T-helper 2 cell (primary cell): Measurements from ENCODE around the gene STIM2.
A peak's percentile ranks its signal among the peaks of the same experiment; 100 is the strongest.
"Not testable (repeated sequence)": the region's sequence is repeated elsewhere in the genome, so short reads cannot be mapped to it uniquely, and the experiment has no call there.

Source experiments
- DNase-seq, 5 experiments: peaks; one replicate each; pipeline versions ENCODE4 v3.0.0 to v3.0.0-alpha.2; 2012 to 2022

STIM2 gene

DNA sequence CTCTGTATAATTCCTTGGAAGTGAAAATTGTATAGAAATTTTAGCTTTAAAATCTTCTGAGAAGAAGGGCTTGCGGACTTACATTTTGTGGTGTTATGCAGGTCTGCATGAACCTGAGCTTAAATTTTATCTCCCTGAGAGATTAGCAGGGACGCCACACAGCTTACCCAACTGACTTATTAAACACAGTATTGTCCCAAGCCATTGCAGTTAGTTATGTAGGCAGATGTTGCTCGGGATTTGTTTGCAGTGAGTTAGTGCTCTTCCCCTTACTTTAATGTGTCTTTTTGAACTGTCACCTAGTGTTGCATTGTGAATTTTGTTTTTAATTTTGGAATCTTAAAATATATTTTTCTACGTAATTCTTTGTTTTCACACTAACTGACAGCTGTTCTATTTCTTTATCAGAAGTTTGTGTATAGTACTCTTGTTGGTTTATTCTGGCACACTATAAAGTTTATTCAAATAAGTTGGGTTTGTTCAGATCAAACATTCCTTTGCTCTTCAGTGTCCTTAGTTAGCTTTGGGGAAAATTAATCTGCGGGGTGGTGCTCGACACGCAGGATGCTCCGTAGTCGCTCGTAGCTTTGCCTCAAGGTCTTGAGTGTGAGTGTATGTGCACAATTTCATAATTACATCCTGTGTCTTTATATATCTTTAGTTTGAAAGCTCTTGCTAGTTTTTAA is 145.4 kb downstream of the STIM2 start:
- no peak for DNase-seq

DNA sequence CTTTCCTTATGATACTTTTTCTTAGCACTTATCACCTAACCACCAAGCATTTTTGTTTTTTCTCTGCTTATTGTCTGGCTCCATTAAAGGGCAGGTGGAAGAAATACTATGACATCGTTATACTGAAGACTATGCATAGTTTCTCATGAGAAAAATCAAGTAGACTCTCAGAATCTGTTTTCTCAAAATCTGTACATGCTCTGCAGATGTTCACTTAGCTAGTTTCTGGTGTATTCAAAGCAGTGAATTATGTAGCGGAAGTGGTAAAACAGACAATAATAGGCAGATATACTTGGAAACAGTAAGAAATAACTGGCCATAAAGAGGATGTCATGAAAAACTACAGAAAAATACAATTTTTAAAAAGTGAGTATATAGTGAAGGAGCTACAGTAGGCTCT is 146.0 kb downstream of the STIM2 start:
- DNase-seq = no peak

DNA sequence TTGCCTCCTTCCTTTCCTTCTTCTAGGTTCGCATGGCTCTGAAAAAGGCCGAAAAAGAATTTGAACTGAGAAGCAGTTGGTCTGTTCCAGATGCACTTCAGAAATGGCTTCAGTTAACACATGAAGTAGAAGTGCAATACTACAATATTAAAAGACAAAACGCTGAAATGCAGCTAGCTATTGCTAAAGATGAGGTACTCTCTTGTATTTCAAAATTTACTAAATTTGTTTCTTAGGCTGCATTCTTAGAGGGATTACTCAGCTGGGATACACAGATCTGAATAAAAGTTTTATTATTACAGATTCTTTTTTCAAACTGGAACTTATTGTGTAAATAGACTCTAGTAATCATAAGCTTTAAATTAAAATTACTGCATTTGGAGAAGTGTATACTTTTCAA is 146.9 kb downstream of the STIM2 start:
- DNase-seq = no peak

DNA sequence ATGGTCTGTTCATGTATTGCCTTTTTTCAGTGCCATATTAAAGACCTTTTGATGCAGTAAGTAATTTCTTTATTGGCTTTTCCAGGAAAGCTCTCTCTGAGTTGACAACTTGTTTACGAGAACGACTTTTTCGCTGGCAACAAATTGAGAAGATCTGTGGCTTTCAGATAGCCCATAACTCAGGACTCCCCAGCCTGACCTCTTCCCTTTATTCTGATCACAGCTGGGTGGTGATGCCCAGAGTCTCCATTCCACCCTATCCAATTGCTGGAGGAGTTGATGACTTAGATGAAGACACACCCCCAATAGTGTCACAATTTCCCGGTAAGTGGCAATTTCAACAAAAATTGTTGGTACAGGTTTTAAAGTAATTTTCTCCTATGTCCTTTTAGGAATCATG is 148.0 kb downstream of the STIM2 start:
- no peak for DNase-seq

DNA sequence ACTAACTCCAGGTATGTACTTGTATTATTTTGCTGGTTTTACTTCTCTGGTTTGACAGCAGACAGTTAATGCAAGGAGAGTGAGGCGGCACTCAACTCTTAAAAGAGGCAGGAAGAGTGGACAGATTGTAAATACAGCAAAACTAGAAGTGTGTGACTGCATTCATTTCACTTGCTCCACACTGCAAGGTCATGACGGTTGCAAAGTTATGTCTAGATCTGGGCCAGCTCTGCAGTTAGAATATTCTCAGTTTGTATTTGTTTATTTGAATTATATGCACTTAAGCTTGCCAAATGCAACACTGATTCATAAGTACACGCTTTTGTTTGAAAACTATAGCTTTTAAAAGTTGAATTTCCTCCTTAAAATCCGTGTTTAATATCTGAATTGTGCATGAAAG is 148.9 kb downstream of the STIM2 start:
- DNase-seq = no peak

DNA sequence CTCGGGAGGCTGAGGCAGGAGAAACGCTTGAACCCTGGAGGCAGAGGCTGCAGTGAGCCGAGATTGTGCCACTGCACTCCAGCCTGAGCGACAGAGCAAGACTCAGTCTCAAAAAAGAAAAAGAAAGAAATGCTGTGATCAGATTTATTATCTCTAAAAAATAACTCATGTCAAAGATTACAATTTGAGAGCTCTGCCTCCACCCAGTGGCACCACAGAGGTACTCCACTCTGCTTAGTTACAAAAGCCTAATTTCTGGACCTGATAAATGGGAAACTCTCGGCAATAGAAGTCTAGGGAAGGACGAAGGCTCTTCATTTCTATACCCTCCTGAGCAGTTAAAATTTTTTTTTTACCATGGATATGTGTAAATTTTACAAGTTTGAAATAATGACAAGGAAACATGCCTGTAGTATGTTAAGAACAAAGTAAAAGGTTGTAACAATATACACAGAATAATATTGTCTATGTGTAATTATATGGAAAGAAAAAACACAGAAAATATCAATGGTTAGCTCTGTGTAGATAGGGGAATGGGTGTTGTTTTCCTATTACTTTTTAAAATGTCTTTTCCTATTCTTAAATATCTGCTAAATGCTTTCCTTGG is 149.8 kb downstream of the STIM2 start:
- DNase-seq = peak in 4 of 5 experiments; percentile 39 to 65 (median 44)

DNA sequence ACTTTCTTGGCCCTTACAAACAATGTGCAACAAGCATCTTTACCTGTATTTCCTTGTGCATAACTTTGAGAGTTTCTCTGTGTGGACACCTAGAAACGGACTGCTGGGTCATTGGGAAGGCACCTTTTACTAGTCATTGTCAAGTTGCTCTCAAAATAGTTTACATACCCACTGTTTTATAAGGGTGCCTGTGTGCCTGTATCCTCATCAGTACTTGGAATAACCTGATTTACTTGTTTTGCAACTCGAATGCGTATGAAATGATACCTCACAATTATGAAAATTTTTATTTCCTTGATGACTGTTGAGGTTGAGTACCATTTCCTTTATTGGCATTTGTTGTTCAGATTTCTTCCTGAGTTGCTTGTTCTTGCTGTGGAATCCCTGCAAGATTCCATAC is 150.8 kb downstream of the STIM2 start:
- no peak for DNase-seq

DNA sequence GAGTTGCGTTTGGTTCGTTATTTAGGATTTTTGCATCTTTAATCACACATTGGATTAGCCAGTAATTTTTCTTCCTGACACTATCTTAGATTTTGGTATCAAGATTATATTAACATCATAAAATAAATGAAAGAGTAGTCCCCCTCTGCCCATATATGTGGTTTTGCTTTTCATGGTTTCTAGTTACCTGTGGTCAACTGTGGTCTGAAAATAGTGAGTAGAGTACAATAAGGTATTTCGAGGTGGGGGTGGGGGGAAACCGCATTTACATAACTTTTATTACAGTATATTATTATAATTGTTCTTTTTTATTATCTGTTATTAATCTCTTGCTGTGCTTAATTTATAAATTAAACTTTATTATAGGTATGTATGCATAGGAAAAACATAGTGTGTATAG is 152.4 kb downstream of the STIM2 start:
- no peak for DNase-seq

DNA sequence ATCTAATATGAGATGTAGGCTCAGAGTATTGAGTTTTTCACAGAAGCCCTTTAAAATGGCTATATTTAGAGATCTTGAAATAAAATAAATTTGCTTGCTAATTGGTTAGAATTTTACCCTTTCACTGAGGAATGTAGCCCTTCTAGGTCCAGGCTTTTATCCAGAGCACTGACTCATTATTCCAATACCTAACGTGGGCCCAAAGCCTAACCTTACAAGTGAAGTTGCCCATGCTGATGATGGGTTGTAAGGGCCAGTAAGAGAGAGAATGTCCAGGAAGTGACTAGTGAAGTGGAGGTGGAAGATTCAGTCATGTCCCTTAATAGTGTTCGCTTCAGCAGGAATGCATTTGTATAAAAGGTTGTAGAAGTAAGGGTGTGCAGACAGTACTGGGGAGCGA is 155.9 kb downstream of the STIM2 start:
- no peak for DNase-seq

DNA sequence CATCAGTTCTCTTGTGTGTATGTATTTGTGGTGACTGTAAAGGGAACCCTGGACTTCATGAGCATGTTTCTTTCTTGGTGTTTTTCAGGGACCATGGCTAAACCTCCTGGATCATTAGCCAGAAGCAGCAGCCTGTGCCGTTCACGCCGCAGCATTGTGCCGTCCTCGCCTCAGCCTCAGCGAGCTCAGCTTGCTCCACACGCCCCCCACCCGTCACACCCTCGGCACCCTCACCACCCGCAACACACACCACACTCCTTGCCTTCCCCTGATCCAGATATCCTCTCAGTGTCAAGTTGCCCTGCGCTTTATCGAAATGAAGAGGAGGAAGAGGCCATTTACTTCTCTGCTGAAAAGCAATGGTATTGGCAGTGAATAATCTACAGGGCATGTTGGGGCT is 157.0 kb downstream of the STIM2 start:
- DNase-seq = no peak

DNA sequence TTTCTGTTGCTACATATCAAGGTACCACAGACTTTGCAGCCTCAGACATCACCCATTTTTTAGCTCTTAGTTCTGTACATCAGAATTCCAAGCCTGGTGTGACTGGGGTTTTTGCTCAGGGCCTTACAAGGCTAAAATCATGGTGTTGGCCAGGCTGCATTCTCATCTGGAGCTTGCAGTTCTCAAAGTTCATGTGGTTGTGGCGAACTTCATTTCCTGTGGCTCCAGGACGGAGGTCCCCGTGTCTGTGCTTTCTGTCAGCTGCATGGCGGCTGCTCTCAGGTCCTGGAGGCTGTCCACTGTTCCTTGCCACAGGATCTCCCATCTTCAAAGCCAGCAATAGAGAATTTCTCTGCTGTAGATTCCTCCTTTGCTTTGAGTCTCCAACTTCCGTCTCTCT is 157.4 kb downstream of the STIM2 start:
- peak in 1 of 5 experiments; percentile 52 for DNase-seq

DNA sequence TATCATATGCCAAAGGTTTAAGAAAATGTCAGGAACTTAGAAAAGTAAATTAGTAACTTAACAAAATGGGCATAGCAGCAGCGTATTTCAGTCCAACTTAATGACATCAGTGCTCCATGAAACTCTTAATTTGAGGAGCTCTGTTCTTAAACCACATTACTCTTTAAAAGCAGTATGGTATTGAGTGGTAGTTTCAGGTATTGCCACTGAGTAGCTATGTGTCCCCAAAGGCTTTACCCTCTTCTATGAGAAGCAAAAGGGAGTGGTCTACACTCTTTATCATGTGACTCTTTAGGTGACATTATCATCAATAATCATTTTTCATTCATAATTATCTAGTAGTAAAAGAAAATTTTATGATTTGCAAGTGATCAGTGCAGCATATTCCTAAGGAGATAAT is 158.3 kb downstream of the STIM2 start:
- no peak for DNase-seq

DNA sequence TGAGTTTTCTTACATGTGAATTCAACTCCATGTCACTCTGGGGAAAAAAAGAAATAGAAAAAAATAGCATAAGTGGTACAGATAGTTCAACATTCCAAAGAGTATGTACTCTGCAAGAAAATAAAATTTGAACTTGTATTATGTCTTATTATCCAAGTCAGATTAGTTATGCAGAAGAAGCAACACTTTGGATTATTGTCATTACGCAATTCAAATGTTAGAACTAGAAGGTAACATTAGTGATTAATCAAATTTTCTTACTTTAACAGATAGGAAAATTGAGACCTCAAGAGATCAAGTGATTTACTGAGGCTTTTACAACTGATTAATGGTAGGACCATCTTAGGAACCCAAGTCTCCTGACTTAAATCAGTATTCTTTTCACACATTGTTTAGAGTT is 159.1 kb downstream of the STIM2 start:
- no peak for DNase-seq

DNA sequence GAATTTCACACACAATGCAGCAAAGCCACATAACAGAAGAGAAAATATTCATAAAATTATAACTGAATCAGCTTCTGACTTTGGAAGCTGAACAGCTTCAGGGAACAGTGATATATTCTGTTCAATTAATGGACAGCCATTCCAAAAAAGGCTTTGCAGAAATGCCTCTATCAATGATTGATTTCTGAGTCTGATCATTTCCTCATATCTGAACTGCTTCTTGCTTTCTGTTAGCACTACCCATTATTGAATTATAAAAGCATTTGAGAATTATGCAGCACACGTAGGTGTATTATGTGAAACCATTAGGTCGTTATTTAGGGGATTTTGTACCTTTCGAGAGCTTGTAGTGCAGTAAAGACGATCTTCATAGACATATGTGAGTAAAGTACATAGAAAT is 159.6 kb downstream of the STIM2 start:
- no peak for DNase-seq

DNA sequence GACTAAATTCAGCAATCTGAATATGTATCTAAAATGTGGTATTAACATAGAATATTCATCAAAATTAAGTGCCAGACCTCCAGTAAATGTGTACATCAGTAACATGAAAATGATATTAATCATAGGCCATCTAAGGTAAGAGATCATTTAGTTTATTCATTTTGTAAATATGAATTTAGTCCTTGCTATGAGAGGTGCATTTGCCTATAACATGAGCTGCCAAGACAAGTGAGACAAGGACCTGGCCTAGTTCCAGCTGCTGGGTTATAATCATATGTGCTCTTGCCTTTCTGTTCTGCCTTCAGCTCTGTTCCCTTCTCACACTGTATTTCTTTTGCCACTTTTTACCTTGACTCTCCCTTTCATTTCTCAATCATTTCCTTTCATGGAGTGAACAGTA is 160.0 kb downstream of the STIM2 start:
- no peak for DNase-seq

DNA sequence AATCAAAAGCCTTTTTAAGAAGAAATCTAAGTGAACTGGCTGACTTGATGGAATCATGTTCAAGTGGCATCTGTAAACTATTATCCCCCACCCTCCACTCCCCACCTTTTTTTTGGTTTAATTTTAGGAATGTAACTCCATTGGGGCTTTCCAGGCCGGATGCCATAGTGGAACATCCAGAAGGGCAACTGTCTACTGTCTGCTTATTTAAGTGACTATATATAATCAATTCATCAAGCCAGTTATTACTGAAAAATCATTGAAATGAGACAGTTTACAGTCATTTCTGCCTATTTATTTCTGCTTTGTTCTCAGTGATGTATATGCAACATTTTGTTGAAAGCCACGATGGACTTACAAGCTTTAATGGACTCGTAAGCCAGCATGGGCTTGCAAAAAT is 162.3 kb downstream of the STIM2 start:
- peak in 1 of 5 experiments; percentile 24 for DNase-seq

DNA sequence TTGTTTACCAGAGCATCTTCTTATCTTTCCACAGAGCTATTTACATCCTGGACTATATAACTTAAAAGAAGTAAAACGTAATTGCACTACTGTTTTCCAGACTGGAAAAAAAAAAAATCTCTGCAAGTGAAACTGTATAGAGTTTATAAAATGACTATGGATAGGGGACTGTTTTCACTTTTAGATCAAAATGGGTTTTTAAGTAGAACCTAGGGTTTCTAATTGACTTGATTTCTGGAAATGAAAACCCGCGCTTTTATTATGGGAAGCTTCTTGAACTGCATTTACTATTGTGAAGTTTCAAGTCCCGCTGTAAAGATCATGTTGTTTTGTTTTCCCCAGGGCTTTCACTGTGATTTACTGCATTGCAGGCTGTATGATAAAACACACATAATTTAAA is 162.7 kb downstream of the STIM2 start:
- no peak for DNase-seq

DNA sequence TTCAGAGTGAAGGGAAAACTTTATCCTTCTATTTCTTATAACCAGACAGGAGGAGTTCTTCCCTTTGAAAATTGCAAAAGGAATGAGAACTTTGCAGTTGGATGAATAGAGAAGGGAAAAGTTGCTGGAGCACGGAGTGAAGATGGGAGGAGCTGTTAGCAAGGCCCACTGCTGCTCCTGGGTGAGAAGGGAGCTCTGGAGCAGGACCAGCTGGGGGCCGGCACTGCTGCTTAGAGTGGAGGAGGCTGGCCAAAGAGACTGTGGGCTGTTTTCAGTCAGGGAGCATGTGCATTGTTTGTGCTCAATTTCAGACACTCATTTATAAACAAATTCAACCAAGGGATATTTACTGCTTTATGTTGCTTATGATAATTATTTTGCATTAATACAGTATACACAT is 164.2 kb downstream of the STIM2 start:
- DNase-seq = no peak

DNA sequence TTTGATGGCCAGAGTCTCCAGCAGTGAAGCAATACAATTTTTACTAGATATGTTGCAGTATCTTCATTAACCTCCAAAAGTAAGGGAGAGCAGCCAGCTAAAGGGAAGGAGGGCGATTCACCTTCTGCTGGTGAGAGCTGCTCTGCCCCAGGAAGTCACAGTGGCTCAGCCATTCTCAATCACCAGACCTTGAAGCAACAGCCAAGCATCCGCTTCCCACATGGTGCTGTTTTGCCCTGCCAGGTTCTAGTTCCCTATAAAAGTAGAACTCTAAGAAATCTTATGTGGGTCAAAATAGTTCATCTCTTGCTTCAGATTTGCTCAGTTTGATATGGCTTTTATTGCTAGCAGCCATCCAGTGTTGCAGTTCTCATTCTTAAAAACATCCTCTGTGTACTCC is 166.8 kb downstream of the STIM2 start:
- no peak for DNase-seq

DNA sequence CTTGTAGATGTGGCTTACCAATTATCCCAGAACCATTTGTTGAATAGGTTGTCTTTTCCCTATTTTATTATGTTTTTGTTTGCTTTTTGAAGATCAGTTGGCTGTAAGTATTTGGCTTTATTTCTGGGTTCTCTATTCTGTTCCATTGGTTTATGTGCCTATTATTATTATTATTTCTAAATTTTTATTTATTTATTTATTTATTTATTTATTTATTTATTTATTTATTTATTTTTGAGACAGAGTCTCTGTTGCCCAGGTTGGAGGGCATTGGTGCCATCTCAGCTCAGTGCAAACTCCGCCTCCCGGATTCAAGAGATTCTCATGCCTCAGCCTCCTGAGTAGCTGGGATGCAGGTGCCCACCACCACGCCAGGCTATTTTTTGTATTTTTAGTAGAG is 174.5 kb downstream of the STIM2 start:
- not testable (repeated sequence) for DNase-seq

DNA sequence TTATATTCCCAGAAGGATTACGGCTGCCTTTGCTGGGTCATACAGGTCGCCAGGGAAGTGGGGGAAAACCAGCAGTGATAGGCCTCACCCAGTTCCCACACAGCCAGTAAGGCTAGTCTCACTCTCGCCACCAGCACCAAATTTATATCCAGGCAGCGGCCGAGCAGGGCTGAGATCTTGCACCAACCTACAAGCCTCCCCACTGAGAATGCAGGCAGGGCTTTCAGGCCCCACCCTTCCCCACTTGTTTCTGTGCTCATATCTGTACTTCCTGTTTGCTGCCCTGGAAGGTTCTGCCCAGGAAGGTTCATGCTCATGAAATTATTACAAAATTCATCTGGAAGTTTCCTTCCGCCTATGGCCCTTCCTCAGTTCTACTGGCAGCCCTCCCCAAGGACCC is 179.7 kb downstream of the STIM2 start:
- DNase-seq = no peak

DNA sequence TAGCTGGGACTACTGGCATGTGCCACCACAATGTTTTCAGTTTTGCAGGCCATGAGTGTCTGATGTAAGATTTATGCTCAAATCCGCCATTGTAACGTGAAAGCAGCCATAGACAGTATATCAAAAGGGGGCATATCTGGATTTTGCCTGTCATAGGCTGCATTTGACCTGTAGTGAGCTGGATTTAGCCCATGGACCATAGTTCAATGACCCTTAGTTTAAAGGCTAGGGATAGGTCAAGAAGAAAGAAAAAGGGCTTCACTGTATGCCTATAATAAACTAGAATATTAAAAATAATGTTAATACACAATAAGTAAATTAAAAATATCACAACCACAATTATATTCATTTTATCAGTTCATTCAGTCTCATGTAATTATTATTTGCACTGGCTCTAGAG is 181.8 kb downstream of the STIM2 start:
- DNase-seq = no peak

DNA sequence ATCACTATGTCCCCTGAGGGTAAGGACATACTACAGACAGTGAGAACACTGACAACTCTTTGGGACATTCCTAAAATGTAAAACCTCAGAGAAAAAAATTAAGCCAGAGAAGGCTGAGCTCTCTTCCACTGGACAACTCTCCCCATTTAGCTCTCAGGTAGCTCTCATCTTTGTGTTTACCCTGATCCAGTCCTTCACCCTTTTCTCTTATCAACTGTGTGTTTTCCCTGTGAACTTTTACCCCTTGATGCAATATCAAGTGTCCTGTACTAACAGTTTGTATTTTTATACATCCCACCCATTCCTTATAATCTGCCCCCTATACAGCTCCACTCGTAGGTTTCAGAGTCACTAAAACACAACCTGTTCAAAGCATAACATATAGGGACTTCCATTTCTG is 182.6 kb downstream of the STIM2 start:
- no peak for DNase-seq

DNA sequence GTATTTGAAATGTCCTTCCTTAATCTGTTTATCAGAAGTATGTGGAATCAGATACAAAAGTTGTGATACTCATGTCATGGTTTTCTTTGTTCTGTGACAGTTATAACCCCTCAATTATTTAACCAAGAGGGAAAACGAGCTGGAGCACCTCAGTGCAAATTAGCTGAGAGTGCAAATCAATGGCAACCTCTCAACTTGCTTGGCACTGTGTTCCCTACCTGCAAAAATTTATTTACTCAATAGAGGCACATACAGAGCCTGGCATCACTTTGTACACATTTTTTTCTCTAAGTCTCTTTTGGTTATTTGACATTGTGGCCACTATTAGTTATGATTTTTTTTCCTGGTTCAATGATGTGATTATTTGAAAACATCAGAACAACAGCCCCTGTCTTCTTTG is 186.2 kb downstream of the STIM2 start:
- DNase-seq = no peak
